ENCODE measurements around the gene PLAC1. TPM values are rescaled to one million over a fixed set of nuclear protein-coding genes. Genes with fewer than 3 reads are reported as not detected.

The PLAC1 gene
- total RNA-seq, 1 experiment from 2014 or later = 0.34 TPM

GRCh38 chrX:134683351-134684005 lies 25.2 kb upstream of the PLAC1 start:
- no peak overlapping the region for H3K4me3 ChIP-seq (replicated peaks in 1 of 2; ENCODE audit: low read depth in 1 of 2, low read length in 2 of 2)
- peaks cover 0 to 5% of the 10 kb centered on the region in 2 experiments; a peak in 1 of 4 replicates for H3K4me1 ChIP-seq (ENCODE audit: control insufficient read depth in 1 of 2, insufficient read depth in 2 of 2, low read length in 2 of 2)
- no peak for ATAC-seq
- H3K9ac ChIP-seq (ENCODE audit: low read length) = no peak overlapping the region
- no peak for DNase-seq (ENCODE audit: low read depth, low spot score)
- H3K27ac ChIP-seq (ENCODE audit: low read depth, low read length) = no peak overlapping the region
- H4K20me1 ChIP-seq (ENCODE audit: insufficient read depth) = no peaks in the 10 kb centered on the region
- H3K9me3 ChIP-seq (ENCODE audit: control insufficient read depth in 1 of 2, insufficient read depth in 1 of 2, low read depth in 1 of 2, low read length in 2 of 2) = no peaks in the 10 kb centered on the region
- ChIA-PET POLR2A (no interaction called here), RAD21 (ENCODE audit: low non-redundant PET in 1 of 2, low total read pairs in 2 of 2, uncharacterized antibody in 2 of 2, unreplicated experiment in 2 of 2) (no interaction called here), CTCF (no interaction called here)
- H3K79me2 ChIP-seq (ENCODE audit: insufficient read depth, low read length) = no peaks in the 10 kb centered on the region
- H3K36me3 ChIP-seq (ENCODE audit: control insufficient read depth in 1 of 2, insufficient read depth in 2 of 2, low read length in 2 of 2) = no peaks in the 10 kb centered on the region
- no peaks in the 10 kb centered on the region for H3K9me2 ChIP-seq (ENCODE audit: insufficient read depth)
- H3K27me3 ChIP-seq (ENCODE audit: insufficient read depth, low read length) = no peaks in the 10 kb centered on the region
- TF ChIP-seq ZBTB33 (IDR thresholded peaks at IDR 0.05; ENCODE audit: extremely low read depth, insufficient replicate concordance, low read length) (no peak), SP1 (IDR thresholded peaks at IDR 0.05; ENCODE audit: low read depth) (no peak), ZNF274 (IDR thresholded peaks at IDR 0.05; ENCODE audit: low read depth, low read length) (no peak), REST (IDR thresholded peaks at IDR 0.05; ENCODE audit: low read depth) (no peak)
- no peak overlapping the region for H2AFZ ChIP-seq (ENCODE audit: low read depth, low read length, poor library complexity, severe bottlenecking)
- BruUV-seq (replicated peaks) = no TSS peak
- no peak overlapping the region for H3K4me2 ChIP-seq (ENCODE audit: low read length)
- intact Hi-C loops (cut with micrococcal nuclease) = no loop called here
